ENCODE data around the gene IMPDH1. TPM values are rescaled to one million over a fixed set of nuclear protein-coding genes. Genes with fewer than 3 reads are reported as not detected.

IMPDH1 gene
- total and polyA plus RNA-seq, 2 experiments from 2014 or later: 34.7 to 70.5 TPM

- H3K27ac ChIP-seq: no peak overlapping the region
- no peaks in the 10 kb centered on the region for H3K9me3 ChIP-seq (ENCODE audit: low read depth)
- DNase-seq (ENCODE audit: low spot score): no peak
- TF ChIP-seq CTCF (IDR thresholded peaks at IDR 0.05; ENCODE audit: poor library complexity) (no peak), EZH2 (IDR thresholded peaks at IDR 0.05; ENCODE audit: borderline replicate concordance) (no peak), EZH2phosphoT487 (IDR thresholded peaks at IDR 0.05; ENCODE audit: low read depth, severe bottlenecking, unreplicated experiment) (no peak)
- H2AFZ ChIP-seq: no peak overlapping the region
- H3K27me3 ChIP-seq: peaks cover 42% of the 10 kb centered on the region
- 54% methylated on average over 2 of the region's 2 CpGs for WGBS (ENCODE audit: low lambda C conversion rate, missing lambda C conversion rate)
- no peaks in the 10 kb centered on the region for H3K9me2 ChIP-seq (replicated peaks; ENCODE audit: insufficient read depth)
- H3K4me2 ChIP-seq: no peak overlapping the region
- H4K20me1 ChIP-seq (ENCODE audit: insufficient read depth, poor library complexity, severe bottlenecking): no peaks in the 10 kb centered on the region
- H3K4me1 ChIP-seq (ENCODE audit: insufficient read depth): peaks cover 13% of the 10 kb centered on the region
- H3K79me2 ChIP-seq: no peaks in the 10 kb centered on the region
- H3K36me3 ChIP-seq (replicated peaks; ENCODE audit: insufficient read depth, low read depth): no peaks in the 10 kb centered on the region
- no peak overlapping the region for H3K4me3 ChIP-seq
Observed at GRCh38 chr7:128356546-128357216, 53.1 kb downstream of the IMPDH1 start.

- H3K36me3 ChIP-seq (replicated peaks; ENCODE audit: insufficient read depth, low read depth): no peaks in the 10 kb centered on the region
- H2AFZ ChIP-seq: no peak overlapping the region
- no peak overlapping the region for H3K4me3 ChIP-seq
- no peaks in the 10 kb centered on the region for H4K20me1 ChIP-seq (ENCODE audit: insufficient read depth, poor library complexity, severe bottlenecking)
- peaks cover 51% of the 10 kb centered on the region for H3K27me3 ChIP-seq
- no peak overlapping the region for H3K27ac ChIP-seq
- no peak for DNase-seq (ENCODE audit: low spot score)
- H3K79me2 ChIP-seq: no peaks in the 10 kb centered on the region
- H3K9me2 ChIP-seq (replicated peaks; ENCODE audit: insufficient read depth): no peaks in the 10 kb centered on the region
- H3K4me1 ChIP-seq (ENCODE audit: insufficient read depth): no peaks in the 10 kb centered on the region
- H3K4me2 ChIP-seq: no peak overlapping the region
- H3K9me3 ChIP-seq (ENCODE audit: low read depth): no peaks in the 10 kb centered on the region
- TF ChIP-seq EZH2phosphoT487 (IDR thresholded peaks at IDR 0.05; ENCODE audit: low read depth, severe bottlenecking, unreplicated experiment) (no peak), CTCF (IDR thresholded peaks at IDR 0.05; ENCODE audit: poor library complexity) (no peak), EZH2 (IDR thresholded peaks at IDR 0.05; ENCODE audit: borderline replicate concordance) (no peak)
- WGBS (ENCODE audit: low lambda C conversion rate, missing lambda C conversion rate): 96% methylated on average over 1 of the region's 1 CpG
Observed at GRCh38 chr7:128353610-128354009, 56.2 kb downstream of the IMPDH1 start.

GRCh38 chr7:128353189-128353588 lies 56.6 kb downstream of the IMPDH1 start:
- no peaks in the 10 kb centered on the region for H3K4me1 ChIP-seq (ENCODE audit: insufficient read depth)
- no peaks in the 10 kb centered on the region for H4K20me1 ChIP-seq (ENCODE audit: insufficient read depth, poor library complexity, severe bottlenecking)
- H3K4me2 ChIP-seq: no peak overlapping the region
- H3K79me2 ChIP-seq: no peaks in the 10 kb centered on the region
- no peak overlapping the region for H3K27ac ChIP-seq
- 76% methylated on average over 3 of the region's 3 CpGs for WGBS (ENCODE audit: low lambda C conversion rate, missing lambda C conversion rate)
- no peaks in the 10 kb centered on the region for H3K9me2 ChIP-seq (replicated peaks; ENCODE audit: insufficient read depth)
- H3K4me3 ChIP-seq: no peak overlapping the region
- H3K27me3 ChIP-seq: peaks cover 51% of the 10 kb centered on the region
- H3K36me3 ChIP-seq (replicated peaks; ENCODE audit: insufficient read depth, low read depth): no peaks in the 10 kb centered on the region
- H3K9me3 ChIP-seq (ENCODE audit: low read depth): no peaks in the 10 kb centered on the region
- H2AFZ ChIP-seq: no peak overlapping the region
- DNase-seq (ENCODE audit: low spot score): no peak
- no peak for TF ChIP-seq CTCF (IDR thresholded peaks at IDR 0.05; ENCODE audit: poor library complexity)
- TF ChIP-seq EZH2 (IDR thresholded peaks at IDR 0.05; ENCODE audit: borderline replicate concordance): no peak
